GM21529 (cell line): ENCODE measurements around the gene TRIM29.

ENCODE experiments used
- ATAC-seq: cut with Tn5 transposase; IDR thresholded peaks from one replicate; pipeline ENCODE4 v1.9.1; 2021; ENCODE audit not compliant: unreplicated experiment

TRIM29 gene

GRCh38 chr11:120141113-120141767 is 3.3 kb upstream of the TRIM29 start:
- ATAC-seq = no peak

- ATAC-seq = no peak
Measured at GRCh38 chr11:120139316-120140069, 1.6 kb upstream of the TRIM29 start.

GRCh38 chr11:120137187-120137610 is 714 bp downstream of the TRIM29 start:
- no peak for ATAC-seq

- no peak for ATAC-seq
Measured at GRCh38 chr11:120136356-120136755, 1.6 kb downstream of the TRIM29 start.

- ATAC-seq = no peak
Measured at GRCh38 chr11:120135838-120136237, 2.1 kb downstream of the TRIM29 start.

GRCh38 chr11:120134931-120135228 is 3.0 kb downstream of the TRIM29 start:
- no peak for ATAC-seq

GRCh38 chr11:120134106-120134930 is 3.6 kb downstream of the TRIM29 start:
- no peak for ATAC-seq

GRCh38 chr11:120133216-120134105 is 4.5 kb downstream of the TRIM29 start:
- ATAC-seq = no peak

GRCh38 chr11:120132645-120133185 is 5.2 kb downstream of the TRIM29 start:
- no peak for ATAC-seq

GRCh38 chr11:120131941-120132644 is 5.8 kb downstream of the TRIM29 start:
- ATAC-seq = no peak

- no peak for ATAC-seq
Measured at GRCh38 chr11:120130991-120131760, 6.7 kb downstream of the TRIM29 start.

GRCh38 chr11:120130176-120130980 is 7.5 kb downstream of the TRIM29 start:
- ATAC-seq = no peak

- no peak for ATAC-seq
Measured at GRCh38 chr11:120129570-120129969, 8.3 kb downstream of the TRIM29 start.

- ATAC-seq = no peak
Measured at GRCh38 chr11:120128392-120129119, 9.4 kb downstream of the TRIM29 start.

- ATAC-seq = no peak
Measured at GRCh38 chr11:120127236-120127635, 10.7 kb downstream of the TRIM29 start.

- no peak for ATAC-seq
Measured at GRCh38 chr11:120126620-120127019, 11.3 kb downstream of the TRIM29 start.

GRCh38 chr11:120125509-120125908 is 12.4 kb downstream of the TRIM29 start:
- no peak for ATAC-seq

GRCh38 chr11:120125024-120125423 is 12.9 kb downstream of the TRIM29 start:
- no peak for ATAC-seq
